ENCODE results near the gene PTPN2.

The PTPN2 gene

GRCh38 chr18:12928641-12929040 is 44.6 kb upstream of the PTPN2 start:
- TF ChIP-seq, protein P1, sequence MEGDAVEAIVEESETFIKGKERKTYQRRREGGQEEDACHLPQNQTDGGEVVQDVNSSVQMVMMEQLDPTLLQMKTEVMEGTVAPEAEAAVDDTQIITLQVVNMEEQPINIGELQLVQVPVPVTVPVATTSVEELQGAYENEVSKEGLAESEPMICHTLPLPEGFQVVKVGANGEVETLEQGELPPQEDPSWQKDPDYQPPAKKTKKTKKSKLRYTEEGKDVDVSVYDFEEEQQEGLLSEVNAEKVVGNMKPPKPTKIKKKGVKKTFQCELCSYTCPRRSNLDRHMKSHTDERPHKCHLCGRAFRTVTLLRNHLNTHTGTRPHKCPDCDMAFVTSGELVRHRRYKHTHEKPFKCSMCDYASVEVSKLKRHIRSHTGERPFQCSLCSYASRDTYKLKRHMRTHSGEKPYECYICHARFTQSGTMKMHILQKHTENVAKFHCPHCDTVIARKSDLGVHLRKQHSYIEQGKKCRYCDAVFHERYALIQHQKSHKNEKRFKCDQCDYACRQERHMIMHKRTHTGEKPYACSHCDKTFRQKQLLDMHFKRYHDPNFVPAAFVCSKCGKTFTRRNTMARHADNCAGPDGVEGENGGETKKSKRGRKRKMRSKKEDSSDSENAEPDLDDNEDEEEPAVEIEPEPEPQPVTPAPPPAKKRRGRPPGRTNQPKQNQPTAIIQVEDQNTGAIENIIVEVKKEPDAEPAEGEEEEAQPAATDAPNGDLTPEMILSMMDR (IDR thresholded peaks at IDR 0.05; ENCODE audit: insufficient read depth, low read length, poor library complexity, severe bottlenecking), result no peak
- DNase-seq (ENCODE audit: extremely low read depth, insufficient read length), result no peak
- no peak overlapping the region for H3K4me3 ChIP-seq (replicated peaks; ENCODE audit: low read depth, low read length)
- no peaks in the 10 kb centered on the region for H3K36me3 ChIP-seq (ENCODE audit: control insufficient read depth, insufficient read depth, low read length)
- H3K27me3 ChIP-seq (replicated peaks; ENCODE audit: control insufficient read depth, insufficient read depth, low read length), result peaks cover 4% of the 10 kb centered on the region; the same call in 1 of the 2 replicates

DNA sequence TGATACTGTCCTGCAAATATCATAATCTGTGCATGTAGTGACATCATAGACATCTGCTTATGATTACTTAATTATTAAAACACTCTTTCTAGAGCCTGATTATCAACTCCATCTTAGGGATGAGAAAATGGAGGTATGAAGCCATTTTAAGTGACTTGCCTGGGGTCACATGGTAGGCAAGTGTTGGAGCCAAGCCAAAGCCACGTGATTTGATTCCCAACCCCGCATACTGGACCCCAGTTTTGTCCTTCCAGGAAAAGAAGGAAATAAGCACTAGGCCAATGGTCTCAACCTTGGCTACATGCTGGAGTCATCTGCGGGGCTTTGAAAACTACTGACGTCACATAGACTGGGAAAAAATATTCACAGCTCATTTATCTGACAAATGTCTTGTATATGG is 44.2 kb upstream of the PTPN2 start:
- H3K4me3 ChIP-seq (replicated peaks; ENCODE audit: low read depth, low read length), result no peak overlapping the region
- no peaks in the 10 kb centered on the region for H3K36me3 ChIP-seq (ENCODE audit: control insufficient read depth, insufficient read depth, low read length)
- TF ChIP-seq, protein P1 (IDR thresholded peaks at IDR 0.05; ENCODE audit: insufficient read depth, low read length, poor library complexity, severe bottlenecking), result no peak
- no peak for DNase-seq (ENCODE audit: extremely low read depth, insufficient read length)
- H3K27me3 ChIP-seq (replicated peaks; ENCODE audit: control insufficient read depth, insufficient read depth, low read length), result peaks cover 4% of the 10 kb centered on the region; the same call in 1 of the 2 replicates

DNA sequence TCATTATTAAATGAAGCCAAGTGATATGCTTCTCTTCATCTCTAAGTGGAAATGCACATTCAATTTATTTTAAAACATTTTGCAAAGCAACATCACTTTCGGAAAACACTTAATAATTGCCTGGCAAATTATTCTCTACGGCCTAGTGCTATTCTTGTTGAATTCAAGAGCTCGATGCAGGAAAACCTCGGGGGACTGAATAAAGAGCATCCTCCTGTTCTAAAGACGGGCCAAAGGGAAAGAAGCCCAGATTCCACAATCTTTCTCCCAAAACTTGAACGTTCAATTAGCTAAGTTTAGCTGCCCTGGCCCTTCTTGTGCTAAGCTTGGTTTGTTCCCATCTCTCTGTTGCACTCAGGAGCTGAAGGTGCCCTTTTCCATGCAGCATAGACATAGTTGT is 40.6 kb upstream of the PTPN2 start:
- Histone ChIP-seq H3K27me3 (replicated peaks; ENCODE audit: control insufficient read depth, insufficient read depth, low read length) (no peaks in the 10 kb centered on the region; the same call in 1 of the 2 replicates), H3K36me3 (ENCODE audit: control insufficient read depth, insufficient read depth, low read length) (no peaks in the 10 kb centered on the region), H3K4me3 (replicated peaks; ENCODE audit: low read depth, low read length) (no peak overlapping the region)
- TF ChIP-seq, protein P1 (IDR thresholded peaks at IDR 0.05; ENCODE audit: insufficient read depth, low read length, poor library complexity, severe bottlenecking), result no peak
- no peak for DNase-seq (ENCODE audit: extremely low read depth, insufficient read length)

- DNase-seq (ENCODE audit: extremely low read depth, insufficient read length), result no peak
- TF ChIP-seq, protein P1 (IDR thresholded peaks at IDR 0.05; ENCODE audit: insufficient read depth, low read length, poor library complexity, severe bottlenecking), result no peak
- Histone ChIP-seq H3K36me3 (ENCODE audit: control insufficient read depth, insufficient read depth, low read length) (no peaks in the 10 kb centered on the region), H3K4me3 (replicated peaks; ENCODE audit: low read depth, low read length) (no peak overlapping the region), H3K27me3 (replicated peaks; ENCODE audit: control insufficient read depth, insufficient read depth, low read length) (no peaks in the 10 kb centered on the region; the same call in 1 of the 2 replicates)
Measured at GRCh38 chr18:12922266-12922665, 38.2 kb upstream of the PTPN2 start.

GRCh38 chr18:12921178-12921577 is 37.1 kb upstream of the PTPN2 start:
- DNase-seq (ENCODE audit: extremely low read depth, insufficient read length), result no peak
- TF ChIP-seq, protein P1 (IDR thresholded peaks at IDR 0.05; ENCODE audit: insufficient read depth, low read length, poor library complexity, severe bottlenecking), result no peak

More at GRCh38 chr18:12921178-12921577, 37.1 kb upstream of the PTPN2 start:
- Histone ChIP-seq H3K27me3 (replicated peaks; ENCODE audit: control insufficient read depth, insufficient read depth, low read length) (no peaks in the 10 kb centered on the region; the same call in 1 of the 2 replicates), H3K4me3 (replicated peaks; ENCODE audit: low read depth, low read length) (no peak overlapping the region), H3K36me3 (ENCODE audit: control insufficient read depth, insufficient read depth, low read length) (no peaks in the 10 kb centered on the region)

Measured in GM06990 (cell line).